Activated B cell treated with CpG ODN at 0.5 μM for 24 hours (primary cell): Measurements from ENCODE around the gene IGF2BP2. TPM values are rescaled to one million over a fixed set of nuclear protein-coding genes. Genes with fewer than 3 reads are reported as not detected.
A peak's percentile ranks its signal among the peaks of the same experiment; 100 is the strongest.

Experiments
- ATAC-seq: fragments of 200-7000 bp; cut with Tn5 transposase; one replicate; pipeline ENCODE4 v1.10.0; 2021; ENCODE audit warnings: low read depth, mild to moderate bottlenecking, moderate library complexity
- CTCF ChIA-PET: fragments of 350-600 bp; sonication (Branson Sonifier 250); formaldehyde crosslinking; loops from one replicate; lab custom pipeline; 2021; ENCODE audit warnings: antibody characterized with exemption; lab: Charles Lee
- POLR2A ChIA-PET: fragments of 350-600 bp; sonication (Branson Sonifier 250); formaldehyde crosslinking; loops from one replicate; lab custom pipeline; 2021; ENCODE audit warnings: antibody characterized with exemption; lab: Charles Lee
- DNase-seq: peaks from one replicate; pipeline ENCODE4 v3.0.0; 2022
- H3K27ac Mint-ChIP-seq: one replicate; pipeline ENCODE4 v1.8.0; 2020; ENCODE audit warnings: mixed read lengths
- H3K27me3 Mint-ChIP-seq: one replicate; pipeline ENCODE4 v1.8.0; 2021; ENCODE audit warnings: mixed read lengths
- H3K36me3 Mint-ChIP-seq: one replicate; pipeline ENCODE4 v1.8.0; 2021; ENCODE audit warnings: low read depth, mixed read lengths
- H3K4me1 Mint-ChIP-seq: one replicate; pipeline ENCODE4 v1.8.0; 2021; ENCODE audit warnings: mixed read lengths
- H3K4me3 Mint-ChIP-seq: one replicate; pipeline ENCODE4 v1.8.0; 2020; ENCODE audit warnings: mild to moderate bottlenecking, mixed read lengths
- H3K9me3 Mint-ChIP-seq: one replicate; pipeline ENCODE4 v1.8.0; 2020; ENCODE audit warnings: mixed read lengths
- intact Hi-C: fragments of 100-400 bp; cut with micrococcal nuclease; formaldehyde crosslinking; loops from one replicate; pipeline ENCODE4 v1.15.1; 2024
- total RNA-seq: library from RNA; stranded (reverse); gene quantifications from 2 replicates; pipeline ENCODE4 v1.2.3, GENCODE V29; 2022
- TF ChIP-seq, protein P1 (sequence below): fragments of 200-600 bp; IDR thresholded peaks from one replicate; pipeline ENCODE4 v1.8.0; 2022; ENCODE audit warnings: antibody characterized with exemption, mild to moderate bottlenecking

The IGF2BP2 gene
- total RNA-seq, 1 donor from 2014 or later: 0.69 TPM

- CTCF ChIA-PET: interaction anchor here (0.6 to 5.2 kb wide), 21 partner anchors 8 to 957 kb away, joined by 3 to 71 read pairs (median 3); no protein-coding TSS in a partner anchor
- Mint-ChIP-seq H3K9me3 (no peaks in the 10 kb centered on the region), H3K27ac (no peak overlapping the region), H3K27me3 (peaks cover 17% of the 10 kb centered on the region), H3K4me1 (no peaks in the 10 kb centered on the region), H3K36me3 (no peaks in the 10 kb centered on the region), H3K4me3 (no peak overlapping the region)
- POLR2A ChIA-PET: no interaction called here
- TF ChIP-seq, protein P1, sequence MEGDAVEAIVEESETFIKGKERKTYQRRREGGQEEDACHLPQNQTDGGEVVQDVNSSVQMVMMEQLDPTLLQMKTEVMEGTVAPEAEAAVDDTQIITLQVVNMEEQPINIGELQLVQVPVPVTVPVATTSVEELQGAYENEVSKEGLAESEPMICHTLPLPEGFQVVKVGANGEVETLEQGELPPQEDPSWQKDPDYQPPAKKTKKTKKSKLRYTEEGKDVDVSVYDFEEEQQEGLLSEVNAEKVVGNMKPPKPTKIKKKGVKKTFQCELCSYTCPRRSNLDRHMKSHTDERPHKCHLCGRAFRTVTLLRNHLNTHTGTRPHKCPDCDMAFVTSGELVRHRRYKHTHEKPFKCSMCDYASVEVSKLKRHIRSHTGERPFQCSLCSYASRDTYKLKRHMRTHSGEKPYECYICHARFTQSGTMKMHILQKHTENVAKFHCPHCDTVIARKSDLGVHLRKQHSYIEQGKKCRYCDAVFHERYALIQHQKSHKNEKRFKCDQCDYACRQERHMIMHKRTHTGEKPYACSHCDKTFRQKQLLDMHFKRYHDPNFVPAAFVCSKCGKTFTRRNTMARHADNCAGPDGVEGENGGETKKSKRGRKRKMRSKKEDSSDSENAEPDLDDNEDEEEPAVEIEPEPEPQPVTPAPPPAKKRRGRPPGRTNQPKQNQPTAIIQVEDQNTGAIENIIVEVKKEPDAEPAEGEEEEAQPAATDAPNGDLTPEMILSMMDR: no peak
- DNase-seq (peak; percentile 37), ATAC-seq (peak; percentile 77)
- intact Hi-C loops: loop anchor here (1.0 to 10.0 kb wide), 2 partner anchors 108 to 955 kb away; partner anchors contain the start of gene AHSG
Measured at GRCh38 chr3:185659942-185660921, 164.6 kb downstream of the IGF2BP2 start.

DNA sequence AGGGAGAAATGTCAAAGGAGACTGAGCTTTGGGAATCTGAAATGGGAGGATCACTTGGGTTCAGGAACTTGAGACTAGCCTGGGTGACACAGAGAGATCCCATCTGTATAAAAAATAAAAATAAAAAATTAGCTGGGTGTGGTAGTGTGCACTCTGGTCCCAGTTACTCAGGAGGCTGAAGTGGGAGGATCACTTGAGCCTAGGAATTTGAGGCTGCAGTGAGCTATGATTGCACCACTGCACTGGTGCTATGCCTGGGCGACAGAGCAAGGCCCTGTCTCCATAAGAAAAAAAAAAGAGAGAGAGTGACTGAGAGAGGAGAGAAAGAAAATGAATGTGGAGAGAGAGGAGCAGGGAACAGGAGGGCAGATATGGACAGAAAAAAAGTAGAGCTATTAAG is 165.9 kb downstream of the IGF2BP2 start:
- peaks cover 16% of the 10 kb centered on the region for H3K27me3 Mint-ChIP-seq
- CTCF ChIA-PET: interaction anchor here (0.7 to 5.2 kb wide), 4 partner anchors 12 to 958 kb away, joined by 3 to 71 read pairs (median 10); no protein-coding TSS in a partner anchor
- intact Hi-C loops: no loop called here
- H3K27ac Mint-ChIP-seq: no peak overlapping the region
- H3K4me1 Mint-ChIP-seq: no peaks in the 10 kb centered on the region
- POLR2A ChIA-PET: interaction anchor here (0.7 kb wide), 1 partner anchor 120 kb away, joined by 4 read pairs; no protein-coding TSS in a partner anchor
- H3K9me3 Mint-ChIP-seq: no peaks in the 10 kb centered on the region
- ATAC-seq (no peak), DNase-seq (no peak)
- TF ChIP-seq, protein P1: no peak
- no peaks in the 10 kb centered on the region for H3K36me3 Mint-ChIP-seq
- no peak overlapping the region for H3K4me3 Mint-ChIP-seq

GRCh38 chr3:185658504-185658912 is 166.3 kb downstream of the IGF2BP2 start:
- ChIA-PET POLR2A (no interaction called here), CTCF (interaction anchor here (0.7 to 5.2 kb wide), 3 partner anchors 108 to 959 kb away, joined by 3 to 71 read pairs (median 9); no protein-coding TSS in a partner anchor)
- Mint-ChIP-seq H3K4me1 (no peaks in the 10 kb centered on the region), H3K9me3 (no peaks in the 10 kb centered on the region), H3K4me3 (no peak overlapping the region), H3K27ac (no peak overlapping the region), H3K36me3 (no peaks in the 10 kb centered on the region), H3K27me3 (peaks cover 14% of the 10 kb centered on the region)
- intact Hi-C loops: no loop called here
- ATAC-seq (no peak), DNase-seq (no peak)
- TF ChIP-seq, protein P1: no peak

- Mint-ChIP-seq H3K27me3 (peaks cover 7% of the 10 kb centered on the region), H3K27ac (no peak overlapping the region), H3K4me1 (no peaks in the 10 kb centered on the region), H3K36me3 (no peaks in the 10 kb centered on the region), H3K4me3 (no peak overlapping the region), H3K9me3 (no peaks in the 10 kb centered on the region)
- intact Hi-C loops: no loop called here
- DNase-seq (no peak), ATAC-seq (no peak)
- CTCF ChIA-PET: interaction anchor here (1.7 to 5.2 kb wide), 3 partner anchors 109 to 959 kb away, joined by 3 to 71 read pairs (median 9); no protein-coding TSS in a partner anchor
- TF ChIP-seq, protein P1: no peak
- POLR2A ChIA-PET: no interaction called here
Measured at GRCh38 chr3:185657691-185658503, 166.9 kb downstream of the IGF2BP2 start.
